ENCODE data around the gene PRR35.

Gene PRR35

DNA sequence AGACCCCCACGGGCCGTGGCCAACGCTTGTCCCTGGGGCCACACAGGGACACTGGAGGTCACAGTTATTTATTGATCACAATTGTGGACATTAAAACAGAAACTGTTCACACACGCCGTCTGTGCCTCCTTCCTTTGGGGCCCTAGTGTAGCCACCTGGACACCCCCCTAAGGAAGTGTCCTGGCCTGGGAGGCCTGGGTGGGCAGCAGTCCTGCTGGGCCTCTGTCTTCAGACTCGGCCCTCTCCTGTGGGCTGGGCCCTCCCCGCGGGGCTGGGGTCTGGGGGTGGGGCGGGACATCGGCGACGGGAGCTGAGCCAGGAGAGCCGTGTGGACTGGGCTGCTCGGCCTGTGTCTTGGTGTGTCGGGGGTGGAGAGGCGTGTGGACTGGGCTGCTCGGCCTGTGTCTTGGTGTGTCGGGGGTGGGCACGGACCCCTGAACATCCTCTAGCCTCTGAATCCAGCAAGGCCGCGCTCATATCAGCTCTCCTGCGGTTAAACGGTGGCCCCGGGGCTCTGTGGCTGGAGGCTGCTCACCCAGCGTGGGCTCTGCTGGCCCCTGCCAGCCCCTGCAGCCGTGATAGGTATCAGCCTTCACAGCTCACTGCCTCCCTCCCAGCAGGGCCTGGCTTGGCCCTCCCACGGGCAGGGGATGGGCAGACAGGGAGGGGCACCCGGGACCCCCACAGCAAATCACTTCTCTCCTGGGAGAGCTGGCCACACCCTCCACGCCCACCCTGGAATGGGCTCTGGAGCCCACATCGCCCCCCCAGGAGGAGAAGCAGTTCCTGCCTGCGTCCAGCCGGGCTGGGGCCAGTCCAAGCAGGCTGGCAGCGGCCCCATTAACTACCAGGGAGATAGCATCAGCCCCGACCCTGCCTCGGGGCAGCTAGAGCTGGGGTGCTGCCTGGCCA, 5.5 kb downstream of the PRR35 start:
- no peak for DNase-seq

DNA sequence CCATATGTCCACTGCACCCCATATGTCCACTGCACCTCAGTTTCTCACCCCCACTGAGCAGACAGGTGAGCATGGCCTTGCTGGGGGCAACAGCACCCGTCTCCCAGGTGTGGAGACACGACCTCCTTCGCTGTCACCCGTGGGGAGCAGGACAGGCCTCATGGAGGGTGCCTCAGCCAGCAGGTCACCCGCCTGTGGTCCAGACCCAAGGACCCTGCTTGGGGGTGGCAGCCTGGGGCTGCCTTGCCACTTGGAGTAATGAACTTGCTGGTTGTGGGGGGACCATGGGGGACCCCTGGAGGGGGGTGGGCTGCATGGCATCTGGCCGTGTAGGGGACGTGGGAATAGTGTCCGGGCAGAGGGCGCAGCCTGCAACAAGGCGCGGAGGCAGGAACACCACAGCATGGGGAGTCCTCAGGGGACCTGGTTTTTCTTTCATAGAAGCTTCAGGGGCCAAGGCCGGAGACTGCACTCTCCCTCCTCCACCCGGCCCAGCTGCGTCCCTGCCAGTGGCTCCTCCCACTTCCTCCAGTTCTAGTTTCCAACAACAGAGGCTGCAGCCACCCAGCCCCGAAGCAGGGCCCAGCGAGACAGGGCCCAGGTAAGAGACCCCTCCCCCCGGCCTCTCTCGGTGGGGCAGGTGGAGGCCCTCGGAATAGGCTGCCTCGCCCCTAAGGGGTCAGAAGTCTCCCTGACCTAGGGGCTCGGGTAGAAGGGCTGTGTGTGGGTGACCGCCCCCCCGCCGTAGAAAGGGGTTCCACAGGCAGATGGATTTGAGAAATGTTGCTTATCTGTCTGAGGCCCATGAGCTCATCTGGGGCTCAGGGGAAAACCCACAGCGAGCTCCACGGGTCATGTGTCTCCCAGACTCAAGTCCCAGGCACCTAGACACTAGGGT, 6.5 kb downstream of the PRR35 start, which contains the start of gene NHLRC4:
Gene NHLRC4, plus strand, starts transcription at position 531 of the 898 bp plus-strand sequence. CDS start 1,043 bp downstream, outside the sequence.
- no peak for DNase-seq

DNA sequence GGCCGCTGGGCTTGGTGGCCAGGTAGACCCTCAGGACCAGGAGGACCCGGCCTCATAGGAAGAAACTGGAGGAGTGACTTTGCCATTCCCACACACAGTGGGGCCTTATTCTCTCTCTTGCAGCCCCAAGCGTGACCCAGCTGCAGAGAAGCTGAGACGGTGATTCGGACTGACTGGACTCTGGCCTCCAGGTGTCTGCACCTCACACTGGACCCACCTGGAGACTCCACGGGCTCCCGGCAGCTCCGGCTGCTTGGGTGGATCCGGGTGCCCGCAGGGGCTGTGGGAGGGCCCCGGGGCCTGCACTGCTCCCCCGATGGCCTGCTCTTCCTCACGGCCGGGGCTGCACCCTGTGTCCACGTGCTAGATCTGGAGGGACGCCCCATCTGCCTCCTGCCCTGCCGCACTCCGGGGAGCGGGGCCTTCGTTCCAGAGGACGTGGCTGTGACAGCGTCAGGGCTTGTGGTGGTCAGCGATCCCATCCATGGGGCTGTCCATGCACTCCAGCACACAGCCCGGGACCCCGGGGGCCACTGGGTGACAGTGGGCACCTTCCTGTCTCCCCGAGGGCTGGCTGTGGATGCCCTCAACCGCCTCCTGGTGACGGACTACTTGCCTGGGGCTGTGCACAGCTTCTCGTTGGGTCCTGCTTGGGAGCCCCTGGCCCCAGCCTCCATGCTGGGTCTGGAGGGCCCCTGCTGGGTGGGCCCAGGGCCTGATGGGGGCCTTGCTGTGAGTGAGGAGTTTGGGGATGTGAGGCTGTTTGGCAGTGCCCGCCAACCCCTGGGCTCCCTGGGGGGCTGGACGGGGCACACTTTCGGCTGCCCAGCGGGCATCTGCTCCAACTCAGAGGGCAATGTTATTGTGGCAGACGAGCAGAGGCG, 7.4 kb downstream of the PRR35 start:
- DNase-seq = no peak

DNA sequence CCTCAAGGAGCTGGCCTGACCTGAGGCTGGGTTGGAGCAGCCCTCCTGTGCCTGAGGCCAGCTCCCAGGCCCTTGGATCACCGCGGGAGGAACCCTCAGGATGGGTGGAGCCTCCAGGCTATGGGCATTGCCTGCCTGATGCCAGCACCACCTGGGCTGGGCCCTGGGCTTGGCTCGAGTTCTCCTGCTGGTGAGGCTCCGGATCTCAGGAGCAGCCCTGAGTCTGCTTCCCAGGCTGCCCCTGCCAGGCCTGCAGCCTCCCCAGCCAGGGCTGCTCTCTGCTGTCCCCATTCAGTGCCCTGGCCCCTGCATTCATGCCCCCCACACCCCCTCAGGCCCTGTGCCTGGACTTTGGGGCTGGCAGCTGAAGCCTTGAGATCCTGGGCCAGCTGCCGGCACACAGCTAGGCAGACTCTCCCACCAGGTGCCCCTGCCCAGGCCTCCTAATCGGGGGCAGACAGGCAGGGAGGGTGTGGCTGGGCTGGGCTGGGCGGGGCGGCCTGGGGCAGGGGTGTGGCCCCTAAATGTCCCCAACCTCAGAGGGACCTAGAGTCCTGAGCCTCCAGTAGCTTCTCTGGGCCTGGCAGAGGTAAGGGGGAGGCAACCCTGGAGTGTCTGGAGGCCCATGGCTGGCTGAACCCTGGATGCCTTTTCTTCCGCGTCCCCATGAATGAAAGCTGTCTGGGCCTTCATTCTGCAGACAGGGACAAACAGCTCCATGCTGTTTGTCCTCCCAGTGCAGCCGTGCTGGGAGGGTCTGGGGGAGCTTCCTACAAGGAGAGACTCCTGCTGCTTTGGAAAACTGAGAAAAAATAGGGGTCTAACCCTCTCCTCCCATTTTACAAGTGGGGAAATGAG, 8.4 kb downstream of the PRR35 start:
- DNase-seq = no peak

DNA sequence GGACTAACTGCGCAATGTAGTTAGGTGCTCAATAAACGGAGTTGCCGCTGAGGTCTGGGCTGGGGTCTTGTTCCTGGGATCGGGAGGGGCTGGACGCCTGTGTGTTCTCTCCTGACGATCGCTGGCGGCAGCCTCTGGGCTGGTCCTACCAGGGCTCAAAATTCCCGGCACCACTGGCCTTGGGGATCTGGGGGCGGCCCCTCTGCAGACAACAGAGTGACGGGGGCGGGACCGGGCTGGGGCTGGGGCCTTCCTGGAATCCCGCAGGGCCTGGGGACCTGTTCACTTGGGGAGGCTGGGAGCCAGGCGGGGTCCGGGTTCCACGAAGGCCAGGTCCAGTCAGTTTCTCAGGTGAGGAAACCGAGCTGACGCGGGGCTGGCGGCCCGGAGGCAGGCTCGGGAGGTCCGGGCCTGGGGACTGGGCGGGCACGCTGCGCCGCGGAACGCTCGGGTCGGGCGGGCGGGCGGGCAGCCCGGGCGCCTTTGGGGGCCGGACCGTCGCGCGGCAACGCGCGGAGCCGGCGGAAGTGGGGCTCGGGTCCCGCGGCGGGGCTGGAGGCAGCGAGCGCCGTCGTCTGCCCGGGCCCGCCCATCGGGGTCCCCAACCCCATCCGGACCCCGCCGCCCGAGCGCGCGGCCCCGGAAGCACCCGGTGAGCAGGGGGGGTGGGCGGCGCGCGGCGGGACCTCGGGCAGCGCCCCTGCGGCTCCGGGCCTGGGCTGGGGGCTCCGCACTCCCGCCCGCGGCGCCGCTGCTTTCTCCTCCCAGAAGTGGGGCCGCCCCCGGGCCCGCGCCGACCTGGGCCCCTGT, 9.5 kb downstream of the PRR35 start, which contains the start of gene PIGQ:
Gene PIGQ, plus strand, starts transcription at position 524 of the 810 bp plus-strand sequence. CDS start 4,107 bp downstream, outside the sequence.
- DNase-seq = no peak

DNA sequence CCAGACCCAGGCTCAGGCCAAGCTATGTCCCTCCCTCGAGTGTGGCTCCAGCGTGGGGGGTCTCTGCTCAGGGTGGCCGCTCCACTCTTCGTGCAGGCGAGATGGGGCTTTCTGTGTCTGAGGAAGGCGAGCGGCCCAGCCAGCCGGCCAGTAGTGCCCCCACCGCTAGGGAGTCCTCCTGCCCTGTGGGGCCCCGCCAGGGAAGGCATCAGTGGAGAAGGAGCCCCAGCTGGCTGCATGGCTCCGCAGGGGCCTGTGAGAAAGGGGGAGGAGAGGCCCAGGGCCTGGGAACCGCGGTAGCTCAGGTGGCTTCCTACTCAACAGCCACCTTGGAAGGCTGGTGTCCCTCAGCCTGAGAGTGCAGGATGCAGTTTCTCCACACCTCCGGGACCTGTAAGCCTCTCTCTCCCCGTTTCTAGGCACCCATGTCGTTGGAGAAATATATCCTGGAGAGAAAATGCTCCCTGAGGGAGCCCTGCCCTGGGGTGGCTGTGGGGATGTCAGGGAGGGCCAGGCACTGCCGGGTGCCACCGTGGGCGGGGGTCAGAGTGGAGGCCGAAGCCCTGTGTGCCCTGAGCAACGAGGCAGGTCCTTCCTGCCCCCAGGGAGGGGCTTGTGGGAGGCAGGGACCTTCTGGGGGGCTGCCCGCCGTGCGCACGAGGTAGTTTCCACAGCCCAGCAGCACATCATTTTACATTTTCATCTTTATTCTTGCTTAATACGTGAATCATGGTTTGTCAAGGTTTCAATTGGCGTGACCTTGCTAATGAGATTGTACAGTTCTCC, 12.9 kb downstream of the PRR35 start:
- no peak for DNase-seq

DNA sequence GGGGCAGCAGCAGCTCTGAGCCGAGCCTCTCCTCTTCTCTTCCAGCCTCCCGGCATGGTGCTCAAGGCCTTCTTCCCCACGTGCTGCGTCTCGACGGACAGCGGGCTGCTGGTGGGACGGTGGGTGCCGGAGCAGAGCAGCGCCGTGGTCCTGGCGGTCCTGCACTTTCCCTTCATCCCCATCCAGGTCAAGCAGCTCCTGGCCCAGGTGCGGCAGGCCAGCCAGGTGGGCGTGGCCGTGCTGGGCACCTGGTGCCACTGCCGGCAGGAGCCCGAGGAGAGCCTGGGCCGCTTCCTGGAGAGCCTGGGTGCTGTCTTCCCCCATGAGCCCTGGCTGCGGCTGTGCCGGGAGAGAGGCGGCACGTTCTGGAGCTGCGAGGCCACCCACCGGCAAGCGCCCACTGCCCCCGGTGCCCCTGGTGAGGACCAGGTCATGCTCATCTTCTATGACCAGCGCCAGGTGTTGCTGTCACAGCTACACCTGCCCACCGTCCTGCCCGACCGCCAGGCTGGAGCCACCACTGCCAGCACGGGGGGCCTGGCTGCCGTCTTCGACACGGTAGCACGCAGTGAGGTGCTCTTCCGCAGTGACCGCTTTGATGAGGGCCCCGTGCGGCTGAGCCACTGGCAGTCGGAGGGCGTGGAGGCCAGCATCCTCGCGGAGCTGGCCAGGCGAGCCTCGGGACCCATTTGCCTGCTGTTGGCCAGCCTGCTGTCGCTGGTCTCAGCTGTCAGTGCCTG, 14.0 kb downstream of the PRR35 start:
- DNase-seq = no peak

DNA sequence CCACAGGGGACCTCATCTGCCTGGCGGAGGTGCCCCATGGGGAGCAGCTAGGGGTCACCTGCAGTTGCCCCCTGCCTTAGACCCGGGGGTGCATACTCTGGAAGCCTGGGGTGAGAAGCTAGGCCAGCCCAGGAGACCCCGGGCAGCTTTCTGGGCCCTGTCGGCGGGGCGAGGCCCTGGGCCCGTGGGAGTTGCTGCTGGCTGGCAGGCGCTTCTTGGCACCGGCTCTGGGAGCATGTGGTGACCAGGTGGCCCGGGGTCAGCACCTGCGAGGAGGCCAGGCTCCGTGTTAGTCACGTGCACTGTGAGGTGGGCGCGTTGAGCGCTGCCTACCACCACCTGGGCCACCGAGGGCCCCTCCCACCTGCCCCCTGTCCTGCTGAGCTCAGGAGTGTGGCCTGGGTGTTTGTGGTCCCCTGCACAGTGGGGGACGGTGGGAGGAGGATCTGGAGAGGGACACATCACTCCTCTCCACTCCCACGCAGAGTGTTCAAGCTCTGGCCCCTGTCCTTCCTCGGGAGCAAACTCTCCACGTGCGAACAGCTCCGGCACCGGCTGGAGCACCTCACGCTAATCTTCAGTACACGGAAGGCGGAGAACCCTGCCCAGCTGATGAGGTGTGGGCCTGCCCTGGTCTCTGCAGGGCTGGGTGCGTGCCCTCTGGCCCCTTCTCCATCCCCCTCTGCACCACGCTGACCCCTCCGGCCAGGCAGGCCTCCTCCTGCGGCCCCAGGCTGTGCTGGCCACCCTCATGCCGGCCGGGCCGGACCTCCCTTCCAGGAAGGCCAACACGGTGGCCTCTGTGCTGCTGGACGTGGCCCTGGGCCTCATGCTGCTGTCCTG, 15.4 kb downstream of the PRR35 start:
- DNase-seq = no peak

DNA sequence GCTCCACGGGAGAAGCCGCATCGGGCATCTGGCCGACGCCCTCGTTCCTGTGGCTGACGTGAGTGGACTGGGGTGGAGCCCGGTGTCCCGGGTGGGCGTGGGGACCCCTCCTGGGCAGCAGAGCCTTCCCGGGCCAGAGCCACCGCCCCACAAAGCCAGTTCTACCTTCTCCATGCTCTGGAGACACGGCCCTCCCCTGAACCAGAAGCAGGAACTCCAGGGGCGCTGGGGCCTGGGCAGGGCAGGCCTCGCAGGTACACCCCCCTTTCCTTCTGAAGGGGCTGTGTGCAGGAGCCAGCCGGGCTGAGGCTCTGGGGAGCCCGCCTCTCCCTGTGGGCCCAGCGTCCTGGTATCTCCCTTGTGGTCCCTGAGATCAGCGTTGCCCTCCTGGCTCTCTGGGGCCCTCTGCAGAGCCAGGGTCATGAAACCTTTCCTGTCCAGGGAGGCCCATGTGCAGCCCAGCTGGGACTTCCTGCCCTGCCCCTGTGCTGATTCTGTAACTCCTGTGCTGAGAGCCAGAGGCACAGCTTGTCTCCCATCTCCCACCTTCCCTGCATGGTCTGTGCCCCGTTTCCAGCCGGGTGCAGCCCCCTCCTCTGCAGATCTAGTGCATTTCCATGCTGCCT, 16.1 kb downstream of the PRR35 start:
- DNase-seq = no peak

DNA sequence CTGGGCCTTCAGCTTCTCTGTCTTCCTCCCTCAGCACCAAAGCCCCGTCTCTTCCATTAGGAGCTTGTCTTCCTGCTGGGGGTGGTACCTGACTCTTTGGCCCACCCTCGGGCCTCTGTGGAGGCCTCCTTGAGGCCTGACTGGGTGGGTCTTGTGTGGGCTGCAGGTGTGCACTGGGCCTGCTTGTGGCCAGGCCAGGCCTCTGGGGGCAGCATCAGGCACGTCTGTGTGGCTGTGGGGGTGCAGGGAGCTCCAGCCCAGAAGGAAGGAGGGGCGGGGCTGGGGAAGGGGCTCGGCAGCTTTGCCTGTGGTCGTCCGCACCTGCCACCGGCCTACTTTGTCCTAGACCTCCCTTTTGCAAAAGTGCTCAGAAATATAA, 16.6 kb downstream of the PRR35 start:
- no peak for DNase-seq

DNA sequence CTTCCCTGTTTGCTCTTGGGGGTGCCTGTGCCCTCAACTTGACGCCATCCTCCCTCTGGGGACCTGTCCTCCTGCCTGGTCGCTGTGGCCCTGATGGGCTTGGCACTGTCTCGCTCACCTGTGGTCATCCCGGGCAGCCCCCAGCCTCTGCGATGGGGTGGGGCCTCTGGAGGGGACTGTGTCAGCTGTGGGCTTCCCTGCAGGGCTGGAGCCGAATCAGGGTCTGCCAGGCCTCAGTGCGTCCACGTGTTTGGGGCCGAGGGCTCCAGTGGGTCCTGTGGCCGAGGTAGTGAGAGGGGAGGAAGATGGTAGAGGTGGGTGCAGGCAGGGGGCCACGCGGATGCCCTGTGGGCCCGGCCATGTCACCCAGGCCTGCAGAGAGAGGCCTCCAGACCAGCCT, 17.6 kb downstream of the PRR35 start:
- DNase-seq = no peak

DNA sequence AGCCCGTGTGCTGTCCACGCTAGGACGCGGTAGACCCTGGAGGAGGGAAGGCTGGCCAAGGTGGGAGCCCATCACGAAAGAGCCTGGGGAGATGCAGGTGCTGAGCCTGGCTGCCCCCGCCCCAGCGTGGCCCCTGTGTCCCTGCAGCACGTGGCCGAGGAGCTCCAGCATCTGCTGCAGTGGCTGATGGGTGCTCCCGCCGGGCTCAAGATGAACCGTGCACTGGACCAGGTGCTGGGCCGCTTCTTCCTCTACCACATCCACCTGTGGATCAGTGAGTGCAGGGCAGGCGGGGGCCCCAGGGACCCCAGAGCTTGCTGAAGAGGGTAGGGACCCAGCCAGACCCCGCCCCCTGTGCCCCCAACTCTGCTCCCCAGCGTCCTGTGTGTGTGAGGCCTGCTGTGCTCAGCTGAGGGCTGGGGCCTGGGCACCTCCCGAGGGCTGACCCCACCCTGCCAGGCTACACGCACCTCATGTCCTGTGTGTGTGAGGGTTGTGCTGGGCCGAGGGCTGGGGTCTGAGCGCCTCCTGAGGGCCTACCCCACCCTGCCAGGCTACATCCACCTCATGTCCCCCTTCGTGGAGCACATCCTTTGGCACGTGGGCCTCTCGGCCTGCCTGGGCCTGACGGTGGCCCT, 18.2 kb downstream of the PRR35 start:
- no peak for DNase-seq

DNA sequence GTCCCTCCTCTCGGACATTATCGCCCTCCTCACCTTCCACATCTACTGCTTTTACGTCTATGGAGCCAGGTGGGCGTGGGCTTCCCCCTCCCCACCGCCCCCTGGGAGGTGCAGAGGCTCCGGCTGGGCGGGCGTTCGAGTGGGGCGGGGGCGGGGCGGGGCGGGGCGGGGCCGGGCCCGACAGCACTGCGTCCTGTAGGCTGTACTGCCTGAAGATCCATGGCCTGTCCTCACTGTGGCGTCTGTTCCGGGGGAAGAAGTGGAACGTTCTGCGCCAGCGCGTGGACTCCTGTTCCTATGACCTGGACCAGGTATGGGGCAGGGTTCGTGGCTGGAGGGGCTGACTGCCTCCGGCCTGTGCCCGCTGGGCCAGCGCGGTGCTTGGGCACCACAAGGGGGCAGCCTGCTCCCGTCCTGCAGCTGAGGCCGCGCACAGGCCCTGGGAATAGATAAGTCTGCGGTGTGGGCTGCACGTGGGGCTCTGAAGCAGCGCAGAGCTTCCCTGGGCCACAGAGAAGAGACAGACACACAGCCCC, 18.7 kb downstream of the PRR35 start:
- no peak for DNase-seq

DNA sequence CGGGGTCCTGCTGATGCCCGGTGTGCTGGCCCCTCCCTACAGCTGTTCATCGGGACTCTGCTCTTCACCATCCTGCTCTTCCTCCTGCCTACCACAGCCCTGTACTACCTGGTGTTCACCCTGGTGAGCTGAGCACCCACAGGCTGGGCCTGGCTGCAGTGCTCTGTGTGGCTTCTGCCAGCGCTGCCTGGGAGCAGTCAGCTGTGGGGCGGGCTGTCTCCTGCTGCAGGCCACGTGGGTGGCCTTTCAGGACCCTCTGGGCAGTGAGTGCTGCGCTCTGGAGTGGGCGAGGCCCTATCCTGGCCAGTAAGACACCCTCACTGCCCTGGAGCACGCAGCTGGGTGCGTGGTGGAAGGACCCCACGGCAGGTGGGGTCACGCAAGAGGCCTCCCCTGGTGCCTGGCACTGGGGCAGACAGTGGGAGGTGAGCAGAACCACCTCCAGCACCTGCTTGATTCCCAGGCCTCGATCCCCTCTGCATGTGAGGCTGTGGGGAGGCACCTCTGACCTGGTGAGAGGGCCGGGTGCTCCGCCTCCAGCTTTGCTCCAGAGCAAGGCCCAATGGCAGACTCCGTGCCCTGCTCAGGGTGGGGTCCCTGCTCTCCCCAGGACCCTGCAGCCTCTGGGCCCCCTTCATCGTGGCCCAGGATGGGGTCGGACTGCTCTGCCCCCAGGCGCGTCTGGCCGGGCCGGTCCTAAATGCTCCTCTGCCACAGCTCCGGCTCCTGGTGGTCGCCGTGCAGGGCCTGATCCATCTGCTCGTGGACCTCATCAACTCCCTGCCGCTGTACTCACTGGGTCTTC, 20.1 kb downstream of the PRR35 start:
- DNase-seq = no peak

DNA sequence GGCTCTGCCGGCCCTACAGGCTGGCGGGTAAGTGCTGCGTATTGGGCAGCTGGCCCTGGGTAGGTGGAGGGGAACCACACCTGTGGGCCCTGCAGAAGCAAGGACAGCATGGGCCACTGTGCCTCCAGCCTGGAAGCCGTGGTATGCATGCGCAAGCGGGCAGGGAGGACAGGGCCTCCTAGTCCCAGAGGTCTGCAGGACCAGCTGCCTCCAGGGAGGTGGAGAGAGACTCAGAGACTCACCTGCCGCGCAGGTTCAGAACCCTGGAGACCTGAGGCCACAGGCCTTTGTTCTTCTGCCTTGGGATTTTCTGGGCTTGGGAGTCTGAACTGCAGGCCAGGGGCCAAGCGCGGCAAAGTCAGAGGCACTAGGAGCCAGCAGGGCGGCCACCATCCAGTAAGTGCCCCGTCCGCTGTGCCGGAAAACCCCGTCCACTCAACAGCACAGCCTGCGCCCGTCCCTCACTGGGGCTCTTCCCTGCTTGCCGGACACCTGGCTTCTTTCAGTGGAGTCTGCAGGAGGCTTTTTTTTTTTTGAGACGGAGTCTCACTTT, 20.8 kb downstream of the PRR35 start:
- no peak for DNase-seq

DNA sequence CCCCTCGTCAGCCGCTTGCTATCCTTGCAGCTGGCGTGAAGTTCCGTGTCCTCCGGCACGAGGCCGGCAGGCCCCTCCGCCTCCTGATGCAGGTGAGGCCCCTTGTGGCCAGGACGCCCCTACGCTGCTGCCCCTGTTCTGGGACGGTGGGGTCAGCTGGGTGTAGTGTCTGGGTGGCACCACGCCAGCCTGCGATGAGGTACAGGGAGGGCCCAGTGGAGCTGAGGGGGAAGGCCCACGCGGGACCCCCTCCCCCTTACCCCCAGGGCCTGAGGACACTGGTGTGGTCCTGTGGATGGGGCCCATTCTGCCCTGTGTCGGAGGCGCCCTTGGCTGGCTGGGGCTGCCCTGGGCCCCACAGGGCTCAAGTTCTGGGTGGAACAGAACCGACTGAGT, 22.0 kb downstream of the PRR35 start:
- no peak for DNase-seq

All from NCI-H1048 (cell line).